ENCODE data around the gene PIK3C2G. TPM values are rescaled to one million over a fixed set of nuclear protein-coding genes. Genes with fewer than 3 reads are reported as not detected.

Gene PIK3C2G
- total and polyA plus RNA-seq, 4 donors: 0.11 to 4.8 (median 0.74) TPM; not detected in 1

- Histone ChIP-seq H3K27me3 (ENCODE audit: control insufficient read depth in 3 of 3, insufficient read depth in 3 of 3, low read length in 2 of 3) (peaks cover 0 to 2% (median 0%) of the 10 kb centered on the region in 3 donors), H3K9ac (ENCODE audit: insufficient read depth in 1 of 2, low read length in 2 of 2) (no peak overlapping the region), H3K4me3 (no peak overlapping the region), H3K27ac (ENCODE audit: low read depth in 1 of 2, low read length in 1 of 2) (no peak overlapping the region), H3K9me3 (ENCODE audit: control insufficient read depth in 4 of 4, insufficient read depth in 3 of 4, low read length in 3 of 4) (no peaks in the 10 kb centered on the region), H3K4me1 (ENCODE audit: control insufficient read depth in 5 of 5, insufficient read depth in 5 of 5, low read length in 5 of 5) (no peaks in the 10 kb centered on the region), H3K36me3 (ENCODE audit: control insufficient read depth in 4 of 4, insufficient read depth in 4 of 4, low read length in 4 of 4) (no peaks in the 10 kb centered on the region)
- DNase-seq (no peak), ATAC-seq (ENCODE audit: insufficient read depth, low FRiP score) (no peak)
- 52 to 70% methylated on average over 2 of the region's 2 CpGs for WGBS, 2 donors
- TF ChIP-seq CTCF (IDR thresholded peaks at IDR 0.05; ENCODE audit: control extremely low read depth, extremely low read depth): no peak
Observed at GRCh38 chr12:18482601-18483120, 221.3 kb downstream of the PIK3C2G start.

- no peaks in the 10 kb centered on the region for H3K36me3 ChIP-seq (ENCODE audit: control insufficient read depth in 4 of 4, insufficient read depth in 4 of 4, low read length in 4 of 4)
- peaks cover 0 to 2% (median 0%) of the 10 kb centered on the region in 3 donors for H3K27me3 ChIP-seq (ENCODE audit: control insufficient read depth in 3 of 3, insufficient read depth in 3 of 3, low read length in 2 of 3)
- no peaks in the 10 kb centered on the region for H3K4me1 ChIP-seq (ENCODE audit: control insufficient read depth in 5 of 5, insufficient read depth in 5 of 5, low read length in 5 of 5)
- H3K4me3 ChIP-seq: no peak overlapping the region
- no peak for DNase-seq
- no peak overlapping the region for H3K27ac ChIP-seq (ENCODE audit: low read depth in 1 of 2, low read length in 1 of 2)
- no peak for ATAC-seq (ENCODE audit: insufficient read depth, low FRiP score)
- 83% methylated on average over 3 of the region's 3 CpGs for WGBS, 2 donors
- no peak overlapping the region for H3K9ac ChIP-seq (ENCODE audit: insufficient read depth in 1 of 2, low read length in 2 of 2)
- TF ChIP-seq CTCF (IDR thresholded peaks at IDR 0.05; ENCODE audit: control extremely low read depth, extremely low read depth): no peak
- no peaks in the 10 kb centered on the region for H3K9me3 ChIP-seq (ENCODE audit: control insufficient read depth in 4 of 4, insufficient read depth in 3 of 4, low read length in 3 of 4)
Observed at GRCh38 chr12:18483698-18484325, 222.5 kb downstream of the PIK3C2G start.

GRCh38 chr12:18486036-18486435 lies 224.7 kb downstream of the PIK3C2G start:
- no peak for TF ChIP-seq CTCF (IDR thresholded peaks at IDR 0.05; ENCODE audit: control extremely low read depth, extremely low read depth)
- no peak overlapping the region for H3K27ac ChIP-seq (ENCODE audit: low read depth in 1 of 2, low read length in 1 of 2)

More at GRCh38 chr12:18486036-18486435, 224.7 kb downstream of the PIK3C2G start:
- DNase-seq (no peak), ATAC-seq (ENCODE audit: insufficient read depth, low FRiP score) (no peak)
- peaks cover 0 to 2% (median 0%) of the 10 kb centered on the region in 3 donors for H3K27me3 ChIP-seq (ENCODE audit: control insufficient read depth in 3 of 3, insufficient read depth in 3 of 3, low read length in 2 of 3)
- no peaks in the 10 kb centered on the region for H3K36me3 ChIP-seq (ENCODE audit: control insufficient read depth in 4 of 4, insufficient read depth in 4 of 4, low read length in 4 of 4)
- WGBS, 2 donors: 74 to 85% methylated on average over 2 of the region's 2 CpGs
- no peak overlapping the region for H3K4me3 ChIP-seq
- no peaks in the 10 kb centered on the region for H3K9me3 ChIP-seq (ENCODE audit: control insufficient read depth in 4 of 4, insufficient read depth in 3 of 4, low read length in 3 of 4)
- H3K9ac ChIP-seq (ENCODE audit: insufficient read depth in 1 of 2, low read length in 2 of 2): no peak overlapping the region
- no peaks in the 10 kb centered on the region for H3K4me1 ChIP-seq (ENCODE audit: control insufficient read depth in 5 of 5, insufficient read depth in 5 of 5, low read length in 5 of 5)

All from lung (tissue), 12 donors.